Activated T-helper 2 cell treated with anti-CD3 and anti-CD28 coated beads, Interferon-gamma antibody, Interleukin-2, Interleukin-4, amounts not matched to agents 10 μg/mL and 5 μg/mL and 100 μg/mL, durations not matched to agents 14 hours and 24 hours and 36 hours (primary cell): ENCODE measurements around the gene ADAM22. TPM values are rescaled to one million over a fixed set of nuclear protein-coding genes. Genes with fewer than 3 reads are reported as not detected.

Experiments used
- DNase-seq: peaks from one replicate; pipeline ENCODE4 v3.0.0; 2021; ENCODE audit warnings: low spot score
- H3K27ac Mint-ChIP-seq: one replicate; pipeline ENCODE4 v1.8.0; 2021; ENCODE audit warnings: mixed read lengths
- H3K27me3 Mint-ChIP-seq: one replicate; pipeline ENCODE4 v1.8.0; 2021; ENCODE audit warnings: low read depth, mixed read lengths
- H3K36me3 Mint-ChIP-seq: one replicate; pipeline ENCODE4 v1.8.0; 2021; ENCODE audit warnings: low read depth, mixed read lengths
- H3K4me1 Mint-ChIP-seq: one replicate; pipeline ENCODE4 v1.8.0; 2021; ENCODE audit warnings: low read depth, mixed read lengths
- H3K4me3 Mint-ChIP-seq: one replicate; pipeline ENCODE4 v1.8.0; 2021; ENCODE audit warnings: low read depth, mild to moderate bottlenecking, moderate library complexity, mixed read lengths
- H3K9me3 Mint-ChIP-seq: one replicate; pipeline ENCODE4 v1.8.0; 2021; ENCODE audit warnings: mixed read lengths
- intact Hi-C: fragments of 100-400 bp; cut with micrococcal nuclease; formaldehyde crosslinking; loops from one replicate; pipeline ENCODE4 v1.15.1; 2023
- total RNA-seq: library from RNA; stranded (reverse); gene quantifications from 2 replicates; pipeline ENCODE4 v1.2.3, GENCODE V29; 2022

Gene ADAM22
- total RNA-seq, 1 donor from 2014 or later, result 3.7 TPM

DNA sequence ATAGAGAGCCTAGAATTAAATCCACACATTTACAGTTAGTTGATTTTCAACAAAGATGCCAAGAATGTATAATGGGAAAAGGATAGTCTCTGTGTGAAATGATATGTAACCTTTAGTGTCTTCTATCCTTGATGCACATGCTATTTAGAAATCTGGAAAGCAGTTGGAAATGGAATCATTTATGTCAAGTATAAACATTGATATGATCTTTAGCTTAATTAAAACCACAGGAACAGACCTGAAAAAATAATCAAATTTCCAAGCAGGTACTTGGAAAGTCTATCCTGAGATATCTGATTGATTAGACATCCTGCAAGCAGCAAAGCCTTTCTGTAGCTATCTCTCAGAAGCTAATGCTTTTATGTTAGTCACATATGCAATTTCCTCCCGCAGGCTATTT lies 310.2 kb downstream of the ADAM22 start:
- intact Hi-C loops, result loop anchor here (5.0 kb wide), 1 partner anchor 1378 kb away; no protein-coding TSS in a partner anchor
- Mint-ChIP-seq H3K4me3 (no peak overlapping the region), H3K4me1 (no peaks in the 10 kb centered on the region), H3K27ac (no peak overlapping the region), H3K27me3 (peaks cover 20% of the 10 kb centered on the region), H3K36me3 (no peaks in the 10 kb centered on the region), H3K9me3 (no peaks in the 10 kb centered on the region)
- no peak for DNase-seq

Other genes starting within 250 kb of the ADAM22 start
- 48.7 and 49.3 TPM in 2 replicates for gene SLC25A40, start 57.9 kb upstream of the ADAM22 start, total RNA-seq
- gene DBF4, start 57.8 kb upstream of the ADAM22 start, total RNA-seq, result 72.3 and 75.3 TPM in 2 replicates